ENCODE results near the gene USO1.
A peak's percentile ranks its signal among the peaks of the same experiment; 100 is the strongest.

Gene USO1

DNA sequence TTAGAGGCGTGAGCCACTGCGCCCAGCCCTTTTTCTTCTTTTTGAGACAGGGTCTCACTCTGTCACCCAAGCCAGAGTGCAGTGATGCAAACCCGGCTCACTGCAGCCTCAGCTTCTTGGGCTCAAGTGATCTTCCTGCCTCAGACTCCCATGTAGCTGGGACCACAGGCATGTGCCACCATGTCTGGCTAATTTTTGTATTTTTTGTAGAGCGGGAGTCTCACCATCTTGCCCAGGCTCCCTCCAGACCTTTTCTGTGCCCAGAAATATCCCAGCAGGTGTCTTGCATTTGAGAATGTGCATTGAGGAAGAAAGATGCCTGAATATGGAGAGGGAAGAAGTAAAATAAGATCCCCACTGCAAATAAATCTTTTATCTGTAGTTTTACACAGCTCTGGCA, 119.2 kb downstream of the USO1 start:
- no peak for DNase-seq (ENCODE audit: low spot score)

DNA sequence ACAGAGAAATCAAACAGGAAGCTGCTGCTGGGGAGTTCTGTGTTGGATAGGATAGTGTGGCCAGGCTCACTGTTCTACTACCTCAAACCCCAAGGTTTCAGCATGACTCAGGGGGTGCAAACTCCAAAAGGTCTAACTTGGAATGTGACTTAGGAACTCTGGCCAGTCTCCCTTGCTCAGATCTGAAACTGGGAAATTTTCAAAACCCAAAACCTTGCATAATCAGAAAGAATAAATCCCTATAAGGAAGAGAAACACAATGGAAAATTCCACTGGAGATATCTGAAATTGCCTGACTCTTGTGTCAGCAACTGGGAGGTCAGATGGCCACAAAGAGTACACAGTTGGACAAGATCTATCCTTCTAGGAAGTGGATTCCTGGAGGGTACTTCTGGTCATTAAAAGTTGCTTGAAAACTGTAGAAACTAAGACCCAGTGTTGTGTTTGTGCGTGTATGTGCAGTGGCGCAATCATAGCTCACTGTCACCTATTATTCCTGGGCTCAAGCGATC, 119.8 kb downstream of the USO1 start:
- DNase-seq (ENCODE audit: low spot score), result no peak

DNA sequence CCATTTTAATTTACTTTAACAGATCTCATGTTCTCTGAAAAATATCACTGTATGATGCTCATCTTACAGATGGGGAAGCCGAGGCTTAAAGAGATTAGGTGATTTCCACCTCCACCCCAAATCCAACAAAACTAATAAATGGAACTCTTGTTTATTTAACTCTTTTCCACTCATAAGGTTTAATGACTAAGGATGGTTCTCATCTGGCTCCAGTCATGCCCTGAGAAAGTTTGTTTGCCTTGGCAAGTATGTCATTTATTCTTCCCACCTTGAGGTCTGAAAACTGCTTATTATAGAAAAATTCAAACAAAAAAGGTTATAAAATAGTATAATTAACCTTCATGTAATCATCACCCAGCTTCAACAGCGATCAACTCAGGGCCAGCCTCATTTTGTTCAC, 121.6 kb downstream of the USO1 start:
- DNase-seq (ENCODE audit: low spot score), result no peak

DNA sequence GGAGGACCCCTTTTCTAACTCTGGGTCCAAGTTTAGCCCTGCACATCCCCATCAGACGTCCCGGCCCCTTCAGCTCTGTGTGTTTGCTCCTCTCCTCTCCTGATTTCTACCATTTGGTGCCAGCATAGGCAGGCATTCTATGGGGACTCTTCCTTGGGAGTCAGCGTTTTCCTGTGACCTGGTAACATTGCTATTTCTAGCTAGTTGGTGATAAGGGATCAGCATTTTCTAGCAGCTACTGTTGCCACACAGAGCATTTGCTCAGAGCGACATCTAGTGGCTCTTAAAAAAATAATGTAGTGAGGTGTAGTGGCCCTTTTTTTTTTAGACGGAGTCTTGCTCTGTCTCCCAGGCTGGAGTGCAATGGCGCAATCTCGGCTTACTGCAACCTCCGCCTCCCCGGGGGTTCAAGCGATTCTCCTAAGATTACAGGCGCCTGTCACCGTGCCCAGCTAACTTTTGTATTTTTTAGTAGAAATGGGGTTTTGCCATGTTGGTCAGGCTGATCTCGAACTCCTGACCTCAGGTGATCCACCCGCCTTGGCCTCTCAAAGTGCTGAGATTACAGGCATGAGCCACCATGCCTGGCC, 123.9 kb downstream of the USO1 start:
- DNase-seq (ENCODE audit: low spot score), result peak; percentile 79

DNA sequence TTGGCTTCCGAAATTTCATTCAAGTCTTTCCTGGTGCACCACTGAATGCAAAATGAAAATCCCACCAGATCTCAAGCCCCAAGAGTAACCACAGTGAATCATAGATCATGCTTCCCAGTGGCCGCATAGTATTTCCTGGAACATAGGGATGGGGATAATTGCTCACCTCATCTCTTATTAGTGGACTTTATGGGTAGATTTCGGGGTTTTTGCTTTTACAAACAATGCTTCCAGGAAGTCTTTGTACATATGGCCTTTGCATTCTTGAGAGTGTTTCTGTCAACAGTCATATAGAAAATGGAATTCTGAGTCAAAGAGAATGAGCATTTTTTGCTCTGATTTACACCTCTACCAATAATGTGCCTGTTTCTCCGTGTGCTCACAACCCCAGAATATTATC, 124.5 kb downstream of the USO1 start:
- DNase-seq (ENCODE audit: low spot score), result no peak

DNA sequence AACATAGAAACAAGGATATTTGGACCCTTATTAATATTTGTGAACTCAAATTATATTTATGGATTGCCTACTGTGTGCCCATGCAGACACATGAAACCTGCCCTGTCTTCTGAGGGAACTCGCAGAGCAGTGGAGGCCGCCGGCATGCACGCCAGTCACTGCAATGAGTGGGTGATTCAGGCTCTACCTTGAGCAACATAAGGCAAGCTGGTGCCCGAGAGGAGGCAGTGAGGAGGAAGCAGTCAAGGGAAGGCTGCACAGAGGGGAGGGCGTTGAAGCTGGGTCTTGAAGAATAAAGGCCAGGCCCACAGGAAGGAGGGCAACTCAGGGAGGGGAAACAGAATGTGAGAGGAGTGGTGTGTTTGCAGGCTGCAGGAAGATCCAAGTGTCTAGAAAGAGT, 125.1 kb downstream of the USO1 start:
- no peak for DNase-seq (ENCODE audit: low spot score)

DNA sequence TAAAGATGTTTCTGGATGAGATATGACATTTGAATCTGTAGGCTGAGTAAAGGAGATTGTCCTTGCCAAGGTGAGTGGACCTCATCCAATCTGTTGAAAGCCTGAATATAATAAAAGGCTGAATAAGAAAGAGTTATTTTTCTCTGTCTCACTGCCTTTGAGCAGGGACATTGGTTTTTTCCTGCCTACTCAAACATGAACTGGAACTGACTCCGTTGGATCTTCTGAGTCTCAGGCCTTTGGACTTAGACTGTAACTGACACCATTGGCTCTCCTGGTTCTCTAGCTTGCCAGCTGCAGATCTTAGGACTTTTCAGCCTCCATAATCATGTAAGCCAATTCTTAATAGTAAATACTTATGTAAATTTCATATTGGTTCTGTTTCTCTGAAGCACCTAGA, 134.3 kb downstream of the USO1 start:
- DNase-seq (ENCODE audit: low spot score), result no peak

DNA sequence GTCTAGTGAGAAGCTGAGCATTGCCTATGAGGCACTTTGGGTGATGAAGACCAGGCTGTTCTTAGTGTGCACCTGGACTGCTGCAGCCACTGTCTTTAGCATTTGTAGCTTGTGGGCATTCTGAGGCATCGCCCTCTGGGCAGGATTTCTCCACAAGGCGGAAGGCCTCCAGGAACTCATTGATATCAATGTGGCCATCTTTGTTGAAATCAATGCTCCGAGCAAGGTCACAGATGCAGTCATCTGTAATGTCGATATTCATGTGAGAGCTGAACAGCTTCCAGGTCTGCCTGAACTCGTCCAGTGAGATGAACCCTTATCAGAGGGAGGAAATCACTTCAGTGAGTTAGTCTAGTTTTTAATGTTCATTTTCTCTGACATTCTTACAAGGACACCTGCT, 136.2 kb downstream of the USO1 start:
- no peak for DNase-seq (ENCODE audit: low spot score)
